ENCODE data around the gene SAAL1. TPM values are rescaled to one million over a fixed set of nuclear protein-coding genes. Genes with fewer than 3 reads are reported as not detected.

SAAL1 gene, protein sequence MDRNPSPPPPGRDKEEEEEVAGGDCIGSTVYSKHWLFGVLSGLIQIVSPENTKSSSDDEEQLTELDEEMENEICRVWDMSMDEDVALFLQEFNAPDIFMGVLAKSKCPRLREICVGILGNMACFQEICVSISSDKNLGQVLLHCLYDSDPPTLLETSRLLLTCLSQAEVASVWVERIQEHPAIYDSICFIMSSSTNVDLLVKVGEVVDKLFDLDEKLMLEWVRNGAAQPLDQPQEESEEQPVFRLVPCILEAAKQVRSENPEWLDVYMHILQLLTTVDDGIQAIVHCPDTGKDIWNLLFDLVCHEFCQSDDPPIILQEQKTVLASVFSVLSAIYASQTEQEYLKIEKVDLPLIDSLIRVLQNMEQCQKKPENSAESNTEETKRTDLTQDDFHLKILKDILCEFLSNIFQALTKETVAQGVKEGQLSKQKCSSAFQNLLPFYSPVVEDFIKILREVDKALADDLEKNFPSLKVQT
- 10 to 100 TPM in 3 of 4 donors, under 1 TPM in 1; 0.77 to 29.9 (median 12.7) TPM for total RNA-seq

DNA sequence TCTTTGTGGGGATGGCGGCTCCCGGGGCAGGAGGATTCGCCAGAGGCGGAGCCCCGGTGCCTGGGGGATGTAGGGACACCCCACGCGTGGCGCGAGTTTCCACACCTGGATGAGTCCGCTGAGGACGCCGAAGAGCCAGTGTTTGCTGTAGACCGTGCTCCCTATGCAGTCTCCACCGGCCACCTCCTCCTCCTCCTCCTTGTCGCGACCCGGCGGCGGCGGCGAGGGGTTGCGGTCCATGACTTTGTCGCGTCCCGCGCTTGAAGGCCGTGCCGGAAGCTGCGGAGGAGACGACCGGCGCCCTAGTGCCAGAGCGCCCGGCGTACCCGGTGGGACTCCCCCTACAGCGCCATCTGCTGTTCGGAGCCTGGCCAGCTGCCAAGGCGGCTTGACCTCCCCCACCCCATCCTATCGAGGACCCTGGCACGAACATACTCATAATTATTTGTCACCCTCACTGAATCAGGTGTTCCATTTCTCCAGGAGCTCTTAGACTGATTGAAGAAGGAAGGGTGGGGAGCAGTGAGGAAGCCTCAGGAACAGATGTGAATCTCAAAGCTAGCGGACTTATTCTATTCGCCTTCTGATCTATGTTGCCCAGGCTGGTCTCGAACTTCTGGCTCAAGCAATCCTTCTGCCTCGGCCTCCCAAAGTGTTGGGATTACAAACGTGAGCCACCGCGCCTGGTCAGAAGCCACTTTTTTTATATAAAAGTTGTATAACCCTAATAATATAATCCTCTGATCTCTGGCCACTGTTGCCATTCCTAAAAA lies at the start of gene SAAL1:
TSS of gene SAAL1 (minus strand) at position 281 of the 773 bp plus-strand sequence. CDS start at position 240, 41 bp downstream.
- no peaks in the 10 kb centered on the region for H3K9me3 ChIP-seq
- no peaks in the 10 kb centered on the region for H3K4me1 ChIP-seq

DNA sequence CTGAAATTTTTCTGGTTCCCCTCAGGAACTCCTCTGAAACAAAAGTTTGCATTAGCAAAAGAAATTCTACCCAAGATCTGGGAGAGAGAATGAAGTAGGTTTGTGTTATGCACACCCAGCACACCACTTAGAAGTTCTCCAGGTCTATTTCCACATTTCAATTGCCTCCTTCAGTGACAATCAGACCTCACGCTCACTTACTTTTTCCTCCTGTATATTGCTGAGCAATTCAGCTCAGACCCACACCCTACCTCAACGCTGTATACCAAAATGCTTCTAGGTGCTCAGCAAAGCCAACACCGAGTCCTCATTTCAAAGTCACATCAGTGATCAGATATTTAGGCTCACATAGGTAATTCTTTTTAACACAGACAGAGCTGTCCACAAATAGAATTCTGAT lies 45.7 kb upstream of the SAAL1 start:
- Histone ChIP-seq H3K27ac (no peak overlapping the region), H3K36me3 (no peaks in the 10 kb centered on the region), H3K27me3 (no peaks in the 10 kb centered on the region), H3K9me3 (no peaks in the 10 kb centered on the region), H3K4me1 (no peaks in the 10 kb centered on the region), H3K4me3 (no peak overlapping the region)
- TF ChIP-seq, protein P1, sequence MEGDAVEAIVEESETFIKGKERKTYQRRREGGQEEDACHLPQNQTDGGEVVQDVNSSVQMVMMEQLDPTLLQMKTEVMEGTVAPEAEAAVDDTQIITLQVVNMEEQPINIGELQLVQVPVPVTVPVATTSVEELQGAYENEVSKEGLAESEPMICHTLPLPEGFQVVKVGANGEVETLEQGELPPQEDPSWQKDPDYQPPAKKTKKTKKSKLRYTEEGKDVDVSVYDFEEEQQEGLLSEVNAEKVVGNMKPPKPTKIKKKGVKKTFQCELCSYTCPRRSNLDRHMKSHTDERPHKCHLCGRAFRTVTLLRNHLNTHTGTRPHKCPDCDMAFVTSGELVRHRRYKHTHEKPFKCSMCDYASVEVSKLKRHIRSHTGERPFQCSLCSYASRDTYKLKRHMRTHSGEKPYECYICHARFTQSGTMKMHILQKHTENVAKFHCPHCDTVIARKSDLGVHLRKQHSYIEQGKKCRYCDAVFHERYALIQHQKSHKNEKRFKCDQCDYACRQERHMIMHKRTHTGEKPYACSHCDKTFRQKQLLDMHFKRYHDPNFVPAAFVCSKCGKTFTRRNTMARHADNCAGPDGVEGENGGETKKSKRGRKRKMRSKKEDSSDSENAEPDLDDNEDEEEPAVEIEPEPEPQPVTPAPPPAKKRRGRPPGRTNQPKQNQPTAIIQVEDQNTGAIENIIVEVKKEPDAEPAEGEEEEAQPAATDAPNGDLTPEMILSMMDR (IDR thresholded peaks at IDR 0.05), result no peak
- TF ChIP-seq POLR2A (IDR thresholded peaks at IDR 0.05), result no peak
- intact Hi-C loops (cut with DNase I; ENCODE audit: low total_unique reads), result no loop called here
- no peak for DNase-seq

More for the DNA sequence above, at the start of gene SAAL1:
- Histone ChIP-seq H3K4me3 (peak within 1 kb of the TSS; percentile 85 to 99), H3K27me3 (no peaks in the 10 kb centered on the region), H3K36me3 (no peaks in the 10 kb centered on the region), H3K27ac (peak within 1 kb of the TSS; percentile 70 to 72)
- TF ChIP-seq POLR2A (IDR thresholded peaks at IDR 0.05), result peak in 1 of 2 donors; percentile 45
- TF ChIP-seq, protein P1 (IDR thresholded peaks at IDR 0.05), result peak; percentile 58 to 79 (median 64)
- intact Hi-C loops (cut with DNase I; ENCODE audit: low total_unique reads), result no loop called here
- peak; percentile 68 to 78 for DNase-seq

DNA sequence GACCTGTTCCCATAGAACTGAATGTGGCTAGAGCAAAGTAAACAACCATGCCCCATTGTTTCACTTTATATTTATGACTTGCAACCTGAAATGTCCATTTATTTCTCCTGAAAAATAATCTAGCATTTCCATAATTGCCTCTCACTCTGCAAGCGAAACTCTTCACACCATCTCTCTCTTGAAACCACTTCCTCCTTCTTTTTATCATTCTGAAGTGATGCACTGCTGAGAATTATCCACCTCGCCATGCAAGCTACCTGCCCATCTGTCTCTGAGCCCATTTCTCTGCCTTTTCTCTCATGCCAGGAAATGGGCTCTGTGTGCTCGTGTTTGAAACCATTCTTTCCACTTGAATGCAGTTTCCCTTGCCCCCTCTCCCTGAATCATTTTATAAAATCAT lies 40.0 kb upstream of the SAAL1 start:
- H3K4me3 ChIP-seq, result no peak overlapping the region
- no peaks in the 10 kb centered on the region for H3K9me3 ChIP-seq
- no peaks in the 10 kb centered on the region for H3K4me1 ChIP-seq
- DNase-seq, result no peak
- H3K36me3 ChIP-seq, result no peaks in the 10 kb centered on the region
- H3K27ac ChIP-seq, result no peak overlapping the region
- H3K27me3 ChIP-seq, result no peaks in the 10 kb centered on the region
- TF ChIP-seq, protein P1 (IDR thresholded peaks at IDR 0.05), result no peak
- TF ChIP-seq POLR2A (IDR thresholded peaks at IDR 0.05), result no peak
- intact Hi-C loops (cut with DNase I; ENCODE audit: low total_unique reads), result no loop called here

DNA sequence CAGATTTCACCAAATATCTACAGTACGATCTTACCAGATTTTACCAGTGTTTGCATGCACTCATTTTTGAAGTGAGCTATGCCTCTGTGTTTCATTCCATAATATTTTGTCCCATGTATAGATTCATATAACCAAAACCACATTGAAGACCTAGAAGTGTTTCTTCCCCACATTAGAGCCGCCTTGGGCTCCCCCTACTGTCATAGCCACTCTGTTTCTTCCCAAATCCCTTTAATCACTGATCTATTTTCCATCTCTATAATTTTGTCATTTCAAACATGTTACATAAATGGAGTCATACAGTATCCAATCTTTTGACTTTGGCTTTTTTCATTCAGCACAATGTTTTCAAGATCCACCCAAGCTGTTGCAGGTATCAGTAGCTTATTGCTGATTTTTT lies 39.1 kb upstream of the SAAL1 start:
- H3K9me3 ChIP-seq, result no peaks in the 10 kb centered on the region
- DNase-seq, result no peak
- no peak overlapping the region for H3K27ac ChIP-seq
- no peaks in the 10 kb centered on the region for H3K27me3 ChIP-seq
- TF ChIP-seq, protein P1 (IDR thresholded peaks at IDR 0.05), result no peak
- TF ChIP-seq POLR2A (IDR thresholded peaks at IDR 0.05), result no peak
- intact Hi-C loops (cut with DNase I; ENCODE audit: low total_unique reads), result no loop called here
- no peaks in the 10 kb centered on the region for H3K4me1 ChIP-seq
- H3K4me3 ChIP-seq, result no peak overlapping the region
- no peaks in the 10 kb centered on the region for H3K36me3 ChIP-seq

DNA sequence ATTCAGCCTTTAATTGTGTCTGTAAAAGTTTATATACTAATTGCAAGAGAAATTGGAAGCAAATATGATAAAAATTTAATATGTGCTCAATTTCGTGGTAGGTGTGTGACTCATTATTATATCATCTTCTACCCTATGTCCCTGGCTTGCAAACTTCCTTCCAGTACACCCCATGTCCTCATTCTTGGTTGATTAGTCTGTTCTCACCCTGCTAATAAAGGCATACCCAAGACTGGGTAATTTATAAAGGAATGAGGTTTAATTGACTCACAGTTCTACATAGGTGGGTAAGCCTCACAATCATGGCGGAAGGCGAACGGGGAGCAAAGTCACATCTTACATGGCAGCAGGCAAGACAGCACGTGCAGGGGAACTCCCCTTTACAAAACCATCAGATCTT lies 38.4 kb upstream of the SAAL1 start:
- no peaks in the 10 kb centered on the region for H3K9me3 ChIP-seq
- no peak for TF ChIP-seq POLR2A (IDR thresholded peaks at IDR 0.05)
- intact Hi-C loops (cut with DNase I; ENCODE audit: low total_unique reads), result no loop called here

More for the DNA sequence above, 38.4 kb upstream of the SAAL1 start:
- Histone ChIP-seq H3K36me3 (no peaks in the 10 kb centered on the region), H3K4me3 (no peak overlapping the region), H3K4me1 (no peaks in the 10 kb centered on the region), H3K27ac (no peak overlapping the region), H3K27me3 (no peaks in the 10 kb centered on the region)
- DNase-seq, result no peak

Measured in uterus (tissue), 4 donors.